Mesodermal cell (in vitro differentiated cells): Measurements from ENCODE around the gene ANKRD44.
"Not testable (repeated sequence)": the region's sequence is repeated elsewhere in the genome, so short reads cannot be mapped to it uniquely, and the experiment has no call there.

ENCODE experiments used
- H3K27ac ChIP-seq: 2 replicates; pipeline ENCODE4 v1.7.0; 2013; ENCODE audit warnings: mild to moderate bottlenecking, low read depth, low read length, moderate library complexity; ENCODE audit not compliant: severe bottlenecking
- H3K36me3 ChIP-seq: 2 replicates; pipeline ENCODE4 v1.7.1; 2013; ENCODE audit warnings: mild to moderate bottlenecking, low read length, moderate library complexity; ENCODE audit not compliant: control insufficient read depth, insufficient read depth
- H3K4me1 ChIP-seq: one replicate; pipeline ENCODE4 v1.7.1; 2013; ENCODE audit warnings: mild to moderate bottlenecking, low read length; ENCODE audit not compliant: insufficient read depth, control insufficient read depth, poor library complexity, severe bottlenecking
- H3K4me3 ChIP-seq: 2 replicates; pipeline ENCODE4 v1.7.0; 2013; ENCODE audit warnings: low read length, control low read depth, mild to moderate bottlenecking; ENCODE audit not compliant: insufficient read depth, poor library complexity, severe bottlenecking; ENCODE audit errors: extremely low read depth
- H3K9me3 ChIP-seq: 2 replicates; pipeline ENCODE4 v1.7.1; 2013; ENCODE audit warnings: mild to moderate bottlenecking, low read length, moderate library complexity; ENCODE audit not compliant: control insufficient read depth
- WGBS, 2 experiments: methylation state at CpG; one replicate each; pipeline ENCODE4 v1.1.5; 2013; ENCODE audit warnings: missing lambda C conversion rate in 2 of 2; ENCODE audit not compliant: insufficient coverage in 2 of 2; 5-methylcytosine and 5-hydroxymethylcytosine counted together

ANKRD44 gene

GRCh38 chr2:197343968-197344367 lies 33.4 kb upstream of the ANKRD44 start:
- WGBS, 2 experiments, result 89 to 92% methylated on average over 5 of the region's 5 CpGs
- not testable (repeated sequence) for H3K4me1 ChIP-seq, H3K9me3 ChIP-seq, H3K27ac ChIP-seq, H3K4me3 ChIP-seq, H3K36me3 ChIP-seq

- WGBS, 2 experiments, result 91 to 92% methylated on average over 4 of the region's 5 CpGs
- no peaks in the 10 kb centered on the region for H3K4me1 ChIP-seq
- H3K9me3 ChIP-seq, result no peaks in the 10 kb centered on the region
Observed at GRCh38 chr2:197340591-197340990, 30.0 kb upstream of the ANKRD44 start.

GRCh38 chr2:197339496-197340220 lies 29.1 kb upstream of the ANKRD44 start:
- Histone ChIP-seq H3K4me3 (no peak overlapping the region), H3K27ac (no peak overlapping the region), H3K36me3 (no peaks in the 10 kb centered on the region), H3K4me1 (no peaks in the 10 kb centered on the region), H3K9me3 (no peaks in the 10 kb centered on the region)
- 70 to 100% methylated on average over 1 of the region's 7 CpGs for WGBS, 2 experiments

More at GRCh38 chr2:197340591-197340990, 30.0 kb upstream of the ANKRD44 start:
- Histone ChIP-seq H3K36me3 (no peaks in the 10 kb centered on the region), H3K4me3 (no peak overlapping the region), H3K27ac (no peak overlapping the region)

GRCh38 chr2:197339016-197339415 lies 28.4 kb upstream of the ANKRD44 start:
- H3K4me1 ChIP-seq, result no peaks in the 10 kb centered on the region
- no peak overlapping the region for H3K4me3 ChIP-seq
- no peak overlapping the region for H3K27ac ChIP-seq
- H3K9me3 ChIP-seq, result no peaks in the 10 kb centered on the region
- H3K36me3 ChIP-seq, result no peaks in the 10 kb centered on the region
- 90 to 97% methylated on average over 7 of the region's 8 CpGs for WGBS, 2 experiments

GRCh38 chr2:197332641-197333040 lies 22.1 kb upstream of the ANKRD44 start:
- H3K9me3 ChIP-seq, result no peaks in the 10 kb centered on the region
- 100% methylated on average over 1 of the region's 2 CpGs; no CpG with 5 or more reads in 1 of the 2 experiments for WGBS, 2 experiments
- no peaks in the 10 kb centered on the region for H3K36me3 ChIP-seq
- H3K27ac ChIP-seq, result no peak overlapping the region
- no peaks in the 10 kb centered on the region for H3K4me1 ChIP-seq
- H3K4me3 ChIP-seq, result no peak overlapping the region

- no peak overlapping the region for H3K4me3 ChIP-seq
- no peak overlapping the region for H3K27ac ChIP-seq
- H3K4me1 ChIP-seq, result peaks cover 1% of the 10 kb centered on the region
- H3K9me3 ChIP-seq, result no peaks in the 10 kb centered on the region
- H3K36me3 ChIP-seq, result no peaks in the 10 kb centered on the region
- WGBS, 2 experiments, result 88 to 94% methylated on average over 2 to 3 of the region's 5 CpGs
Observed at GRCh38 chr2:197328461-197328860, 17.9 kb upstream of the ANKRD44 start.

- H3K9me3 ChIP-seq, result no peaks in the 10 kb centered on the region
- 100% methylated on average over 1 of the region's 1 CpG for WGBS, 2 experiments
- H3K4me1 ChIP-seq, result peaks cover 7% of the 10 kb centered on the region
- H3K4me3 ChIP-seq, result no peak overlapping the region
- no peaks in the 10 kb centered on the region for H3K36me3 ChIP-seq
- no peak overlapping the region for H3K27ac ChIP-seq
Observed at GRCh38 chr2:197327472-197328098, 17.0 kb upstream of the ANKRD44 start.

GRCh38 chr2:197327073-197327471 lies 16.5 kb upstream of the ANKRD44 start:
- no peaks in the 10 kb centered on the region for H3K9me3 ChIP-seq
- no peaks in the 10 kb centered on the region for H3K36me3 ChIP-seq
- no peak overlapping the region for H3K27ac ChIP-seq
- 91% methylated on average over 3 of the region's 3 CpGs; no CpG with 5 or more reads in 1 of the 2 experiments for WGBS, 2 experiments
- H3K4me3 ChIP-seq, result no peak overlapping the region
- H3K4me1 ChIP-seq, result peaks cover 7% of the 10 kb centered on the region

- Histone ChIP-seq H3K36me3 (no peaks in the 10 kb centered on the region), H3K4me1 (peaks cover 7% of the 10 kb centered on the region), H3K27ac (no peak overlapping the region), H3K4me3 (no peak overlapping the region), H3K9me3 (no peaks in the 10 kb centered on the region)
Observed at GRCh38 chr2:197324801-197325200, 14.2 kb upstream of the ANKRD44 start.

- Histone ChIP-seq H3K9me3 (no peaks in the 10 kb centered on the region), H3K36me3 (no peaks in the 10 kb centered on the region), H3K27ac (no peak overlapping the region), H3K4me1 (peaks cover 7% of the 10 kb centered on the region), H3K4me3 (no peak overlapping the region)
- 80 to 87% methylated on average over 9 to 10 of the region's 11 CpGs for WGBS, 2 experiments
Observed at GRCh38 chr2:197322724-197323720, 12.4 kb upstream of the ANKRD44 start.
